Measurements from ENCODE around the gene SMG9. TPM values are rescaled to one million over a fixed set of nuclear protein-coding genes. Genes with fewer than 3 reads are reported as not detected.

SMG9 gene
- total RNA-seq, 3 donors from 2014 or later, result 32.2 to 41.4 (median 34.7) TPM

DNA sequence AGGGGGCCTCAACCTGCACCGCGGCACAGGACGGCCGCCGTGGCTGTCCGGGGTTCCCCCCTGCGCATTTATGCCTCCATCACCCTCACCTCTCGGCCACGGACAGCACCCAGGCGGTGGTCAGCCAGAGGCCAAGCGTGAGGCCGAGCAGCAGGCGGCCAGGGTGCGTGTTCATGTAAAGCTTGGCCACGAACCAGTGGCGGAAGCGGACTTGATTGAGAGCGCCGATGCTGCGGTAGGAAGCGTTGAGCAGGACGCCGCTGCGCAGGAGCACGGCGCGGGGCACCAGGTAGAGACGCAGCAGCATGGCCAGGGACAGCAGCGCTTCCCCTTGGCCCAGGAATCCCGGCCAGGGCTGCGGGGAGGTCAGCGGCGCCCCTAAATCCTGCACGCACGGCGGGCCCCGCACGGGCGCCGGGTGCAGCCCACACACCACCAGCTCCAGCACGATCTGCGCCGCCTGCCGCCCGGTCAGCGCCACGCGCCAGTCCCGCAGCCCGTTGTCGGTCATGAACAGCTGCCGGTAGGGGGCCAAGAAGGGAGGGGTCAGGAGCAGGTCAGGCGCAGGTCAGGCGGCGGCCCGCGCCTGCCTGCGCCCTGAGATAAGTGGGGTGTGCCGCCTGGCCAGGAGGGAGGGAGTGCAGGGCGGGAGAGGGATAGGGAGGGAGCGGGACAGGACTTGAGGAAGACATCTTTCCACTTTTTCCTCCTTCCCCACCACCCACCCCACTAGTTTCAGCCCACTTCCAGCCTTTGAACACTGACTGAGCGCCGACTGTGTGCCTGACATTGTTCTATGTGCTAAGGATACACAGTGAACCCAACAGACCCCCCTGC is 19.6 kb upstream of the SMG9 start:
- peaks cover 38% of the 10 kb centered on the region for H3K4me1 ChIP-seq (ENCODE audit: low read depth)

DNA sequence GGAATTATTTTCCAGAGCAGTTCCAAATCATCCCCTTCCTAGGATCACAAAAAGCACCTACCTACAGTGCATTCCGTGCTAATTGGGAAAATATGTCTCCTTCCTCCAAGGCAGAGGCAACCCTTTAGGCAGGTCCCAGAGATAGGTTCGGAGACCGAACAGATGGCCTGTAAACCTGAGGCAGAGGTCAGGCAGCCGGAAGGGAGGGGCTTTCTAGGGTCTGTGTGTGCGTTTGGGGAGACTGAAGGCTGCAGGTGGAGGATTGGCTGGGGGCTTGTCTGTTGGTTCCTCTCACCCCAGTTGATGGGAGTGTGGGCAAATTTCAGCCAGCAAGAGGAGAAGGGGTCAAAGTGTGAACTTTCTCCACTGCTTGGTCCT is 19.0 kb upstream of the SMG9 start:
- intact Hi-C loops (cut with DNase I, micrococcal nuclease), result no loop called here
- ATAC-seq (no peak), DNase-seq (no peak)
- Histone ChIP-seq H3K36me3 (ENCODE audit: low read depth) (no peaks in the 10 kb centered on the region), H3K4me3 (no peak overlapping the region), H3K4me1 (ENCODE audit: low read depth) (peaks cover 38% of the 10 kb centered on the region), H3K9me3 (no peaks in the 10 kb centered on the region)
- TF ChIP-seq, protein P1, sequence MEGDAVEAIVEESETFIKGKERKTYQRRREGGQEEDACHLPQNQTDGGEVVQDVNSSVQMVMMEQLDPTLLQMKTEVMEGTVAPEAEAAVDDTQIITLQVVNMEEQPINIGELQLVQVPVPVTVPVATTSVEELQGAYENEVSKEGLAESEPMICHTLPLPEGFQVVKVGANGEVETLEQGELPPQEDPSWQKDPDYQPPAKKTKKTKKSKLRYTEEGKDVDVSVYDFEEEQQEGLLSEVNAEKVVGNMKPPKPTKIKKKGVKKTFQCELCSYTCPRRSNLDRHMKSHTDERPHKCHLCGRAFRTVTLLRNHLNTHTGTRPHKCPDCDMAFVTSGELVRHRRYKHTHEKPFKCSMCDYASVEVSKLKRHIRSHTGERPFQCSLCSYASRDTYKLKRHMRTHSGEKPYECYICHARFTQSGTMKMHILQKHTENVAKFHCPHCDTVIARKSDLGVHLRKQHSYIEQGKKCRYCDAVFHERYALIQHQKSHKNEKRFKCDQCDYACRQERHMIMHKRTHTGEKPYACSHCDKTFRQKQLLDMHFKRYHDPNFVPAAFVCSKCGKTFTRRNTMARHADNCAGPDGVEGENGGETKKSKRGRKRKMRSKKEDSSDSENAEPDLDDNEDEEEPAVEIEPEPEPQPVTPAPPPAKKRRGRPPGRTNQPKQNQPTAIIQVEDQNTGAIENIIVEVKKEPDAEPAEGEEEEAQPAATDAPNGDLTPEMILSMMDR (IDR thresholded peaks at IDR 0.05), result no peak

More for the DNA sequence above, 19.6 kb upstream of the SMG9 start:
- Histone ChIP-seq H3K4me3 (no peak overlapping the region), H3K36me3 (ENCODE audit: low read depth) (no peaks in the 10 kb centered on the region), H3K9me3 (no peaks in the 10 kb centered on the region)
- ATAC-seq (peak; percentile 78), DNase-seq (peak; percentile 64 to 84 (median 77))
- intact Hi-C loops (cut with DNase I, micrococcal nuclease), result no loop called here
- TF ChIP-seq, protein P1 (IDR thresholded peaks at IDR 0.05), result peak; percentile 13

DNA sequence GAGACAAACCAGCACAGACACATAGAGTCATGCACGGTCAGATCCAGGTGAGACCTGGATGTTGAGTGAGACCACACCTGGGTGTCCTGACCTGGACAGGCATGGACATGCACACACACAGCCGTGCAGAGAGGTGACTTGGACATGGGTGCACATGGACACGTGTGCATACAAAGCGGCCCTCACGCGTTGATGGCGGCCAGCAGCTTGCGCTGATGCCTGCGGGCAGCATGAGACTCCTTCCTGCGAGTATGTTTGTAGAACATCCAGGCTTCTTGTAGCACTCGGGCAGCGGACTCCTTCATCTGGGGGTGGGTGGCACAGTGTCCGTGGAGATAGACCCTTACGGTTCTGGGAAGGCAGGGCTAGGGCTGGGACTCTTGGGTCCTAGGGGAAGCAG is 14.5 kb upstream of the SMG9 start:
- no peak overlapping the region for H3K4me3 ChIP-seq
- DNase-seq (no peak), ATAC-seq (no peak)
- H3K9me3 ChIP-seq, result no peaks in the 10 kb centered on the region
- H3K4me1 ChIP-seq (ENCODE audit: low read depth), result peaks cover 47% of the 10 kb centered on the region
- TF ChIP-seq, protein P1 (IDR thresholded peaks at IDR 0.05), result no peak
- H3K36me3 ChIP-seq (ENCODE audit: low read depth), result no peaks in the 10 kb centered on the region
- intact Hi-C loops (cut with DNase I, micrococcal nuclease), result no loop called here

DNA sequence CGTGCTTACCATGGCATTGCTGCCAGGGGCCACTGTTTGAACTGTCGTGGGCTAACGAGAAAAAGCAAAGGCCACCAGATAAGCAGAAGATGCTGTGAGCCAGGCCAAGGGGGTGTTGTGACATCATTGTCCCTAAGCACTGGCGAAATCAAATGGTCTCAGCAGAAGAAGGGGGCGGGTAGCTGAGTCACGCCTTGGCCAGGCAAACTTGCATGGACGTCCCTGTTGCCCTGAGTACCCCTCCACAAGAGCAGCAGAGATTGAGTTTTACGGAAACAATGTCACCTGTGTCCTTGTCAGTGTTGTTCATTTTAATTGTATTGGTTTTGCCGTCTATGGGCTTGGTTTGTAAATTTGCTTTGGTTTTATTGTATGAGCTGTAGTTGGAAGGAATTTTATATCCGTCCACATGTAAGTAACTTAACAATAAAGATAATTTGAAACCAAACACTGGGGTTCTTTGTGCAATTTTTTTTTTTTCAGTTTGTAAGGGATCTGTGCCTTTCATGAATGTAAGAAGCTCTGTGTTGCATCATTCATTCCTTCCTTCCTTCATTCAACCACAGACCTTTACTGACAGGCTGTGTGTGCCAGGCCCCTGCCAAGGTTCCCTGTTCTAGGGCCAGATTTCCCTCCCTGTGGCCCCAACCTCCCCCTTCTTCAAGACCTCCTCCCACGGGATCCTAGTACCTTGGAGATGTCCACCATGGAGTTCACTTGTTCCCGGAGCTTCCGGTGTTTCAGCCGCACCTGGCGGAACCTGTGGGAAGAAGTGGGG is 13.7 kb upstream of the SMG9 start:
- Histone ChIP-seq H3K9me3 (no peaks in the 10 kb centered on the region), H3K4me1 (ENCODE audit: low read depth) (peaks cover 42% of the 10 kb centered on the region), H3K4me3 (no peak overlapping the region), H3K36me3 (ENCODE audit: low read depth) (no peaks in the 10 kb centered on the region)
- intact Hi-C loops (cut with DNase I, micrococcal nuclease), result no loop called here
- TF ChIP-seq, protein P1 (IDR thresholded peaks at IDR 0.05), result no peak
- ATAC-seq, result peak; percentile 68
- peak in 2 of 3 donors; percentile 61 to 68 for DNase-seq

DNA sequence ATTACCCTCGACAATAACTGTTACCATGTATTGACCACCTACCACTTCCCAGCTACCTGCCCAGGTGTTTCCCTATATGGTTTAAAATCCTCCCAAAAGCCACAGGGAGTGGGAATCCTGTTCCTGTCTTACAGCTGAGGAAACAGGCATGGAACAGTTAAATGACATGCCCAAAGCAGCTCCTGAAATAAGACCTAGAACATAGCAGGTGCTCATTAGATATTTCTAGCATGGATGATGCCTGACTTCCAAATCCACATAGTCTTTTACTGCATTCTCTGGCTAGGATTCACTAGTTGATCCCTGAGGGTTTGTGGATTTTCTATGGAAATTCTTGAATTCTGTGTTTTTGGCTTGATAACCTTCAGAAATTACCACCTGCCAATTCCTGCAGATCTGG is 13.1 kb upstream of the SMG9 start:
- Histone ChIP-seq H3K36me3 (ENCODE audit: low read depth) (no peaks in the 10 kb centered on the region), H3K4me3 (no peak overlapping the region), H3K9me3 (no peaks in the 10 kb centered on the region), H3K4me1 (ENCODE audit: low read depth) (peaks cover 42% of the 10 kb centered on the region)
- no peak for DNase-seq
- intact Hi-C loops (cut with DNase I, micrococcal nuclease), result no loop called here
- ATAC-seq, result no peak
- TF ChIP-seq, protein P1 (IDR thresholded peaks at IDR 0.05), result no peak
